Astrocyte (in vitro differentiated cells and primary cell): ENCODE results near the gene SYNRG. TPM values are rescaled to one million over a fixed set of nuclear protein-coding genes. Genes with fewer than 3 reads are reported as not detected.
A peak's percentile ranks its signal among the peaks of the same experiment; 100 is the strongest.

ENCODE experiments used
- DNase-seq: peaks from one replicate; pipeline ENCODE4 v3.0.0-alpha.2; 2010; ENCODE audit warnings: low read depth
- FAIRE-seq: peaks from 2 replicates; lab custom pipeline; 2011; peaks lifted over from hg19 to GRCh38; lab: Jason Lieb, UNC
- H2AFZ ChIP-seq: 2 replicates; pipeline ENCODE4 v1.6.0; 2012; ENCODE audit warnings: low read depth, low read length, inconsistent platforms
- H3K27ac ChIP-seq: 2 replicates; pipeline ENCODE4 v1.5.1; 2011; ENCODE audit warnings: low read depth, low read length, inconsistent platforms
- H3K27me3 ChIP-seq: 2 replicates; pipeline ENCODE4 v1.6.0; 2011; ENCODE audit warnings: low read length, inconsistent platforms; ENCODE audit not compliant: insufficient read depth
- H3K36me3 ChIP-seq: 2 replicates; pipeline ENCODE4 v1.5.1; 2011; ENCODE audit warnings: low read length, inconsistent platforms; ENCODE audit not compliant: insufficient read depth
- H3K4me1 ChIP-seq: 2 replicates; pipeline ENCODE4 v1.5.1; 2011; ENCODE audit warnings: low read length, inconsistent platforms; ENCODE audit not compliant: insufficient read depth
- H3K4me2 ChIP-seq: 2 replicates; pipeline ENCODE4 v1.6.0; 2012; ENCODE audit warnings: low read length, inconsistent platforms
- H3K4me3 ChIP-seq: 2 replicates; pipeline ENCODE4 v1.5.1; 2011; ENCODE audit warnings: low read depth, mild to moderate bottlenecking, low read length, inconsistent platforms; ENCODE audit not compliant: insufficient read depth
- H3K79me2 ChIP-seq: 2 replicates; pipeline ENCODE4 v1.6.0; 2012; ENCODE audit warnings: mild to moderate bottlenecking, low read length, inconsistent platforms; ENCODE audit not compliant: insufficient read depth
- H3K9ac ChIP-seq: 2 replicates; pipeline ENCODE4 v1.6.0; 2012; ENCODE audit warnings: mild to moderate bottlenecking, low read length, inconsistent platforms
- H3K9me3 ChIP-seq: 2 replicates; pipeline ENCODE4 v1.5.1; 2012; ENCODE audit warnings: low read depth, mild to moderate bottlenecking, low read length, inconsistent platforms; ENCODE audit not compliant: insufficient read depth
- H4K20me1 ChIP-seq: 2 replicates; pipeline ENCODE4 v1.6.0; 2012; ENCODE audit warnings: low read length, inconsistent platforms; ENCODE audit not compliant: insufficient read depth
- H3K27ac Mint-ChIP-seq: one replicate; pipeline ENCODE4 v1.8.0; 2021; ENCODE audit warnings: mild to moderate bottlenecking, mixed read lengths; ENCODE audit not compliant: unreplicated experiment
- H3K27me3 Mint-ChIP-seq: one replicate; pipeline ENCODE4 v1.8.0; 2021; ENCODE audit warnings: low read depth, mixed read lengths; ENCODE audit not compliant: unreplicated experiment
- H3K36me3 Mint-ChIP-seq: one replicate; pipeline ENCODE4 v1.8.0; 2021; ENCODE audit warnings: low read depth, mixed read lengths; ENCODE audit not compliant: unreplicated experiment
- H3K4me1 Mint-ChIP-seq: one replicate; pipeline ENCODE4 v1.8.0; 2021; ENCODE audit warnings: low read depth, mixed read lengths; ENCODE audit not compliant: unreplicated experiment
- H3K4me3 Mint-ChIP-seq: one replicate; pipeline ENCODE4 v1.8.0; 2021; ENCODE audit warnings: mild to moderate bottlenecking, moderate library complexity, mixed read lengths; ENCODE audit not compliant: unreplicated experiment
- H3K9me3 Mint-ChIP-seq: one replicate; pipeline ENCODE4 v1.8.0; 2021; ENCODE audit warnings: mild to moderate bottlenecking, mixed read lengths; ENCODE audit not compliant: unreplicated experiment
- CTCF ChIP-seq: IDR thresholded peaks from 2 replicates; pipeline ENCODE4 v1.5.1; 2011; ENCODE audit warnings: low read depth, mild to moderate bottlenecking, inconsistent platforms, low read length, moderate library complexity; ENCODE audit not compliant: insufficient read depth
- EZH2 ChIP-seq: IDR thresholded peaks from 2 replicates; pipeline ENCODE4 v1.6.1; 2012; ENCODE audit warnings: mild to moderate bottlenecking, low read length, inconsistent platforms; ENCODE audit not compliant: insufficient read depth
- total RNA-seq: library from RNA; stranded (reverse); gene quantifications from 2 replicates; pipeline ENCODE4 v1.2.1, GENCODE V29; 2021

SYNRG gene
- total RNA-seq, 1 donor from 2014 or later, result 31.3 TPM

- no peak overlapping the region for H3K27ac Mint-ChIP-seq
Measured at GRCh38 chr17:37605813-37606505, 3.3 kb downstream of the SYNRG start.

GRCh38 chr17:37605081-37605480 is 4.1 kb downstream of the SYNRG start:
- peaks cover 16% of the 10 kb centered on the region for H4K20me1 ChIP-seq
- H3K9me3 ChIP-seq, result peaks cover 5% of the 10 kb centered on the region
- no peak overlapping the region for H3K4me3 ChIP-seq
- peaks cover 9% of the 10 kb centered on the region for H3K4me1 ChIP-seq
- Mint-ChIP-seq H3K4me3 (no peak overlapping the region), H3K27ac (no peak overlapping the region), H3K36me3 (peaks cover 5% of the 10 kb centered on the region), H3K4me1 (peaks cover 6% of the 10 kb centered on the region), H3K9me3 (peaks cover 1% of the 10 kb centered on the region), H3K27me3 (no peaks in the 10 kb centered on the region)
- H3K9ac ChIP-seq, result no peak overlapping the region
- no peak for DNase-seq
- peaks cover 7% of the 10 kb centered on the region for H3K36me3 ChIP-seq
- H3K27me3 ChIP-seq, result no peaks in the 10 kb centered on the region
- H2AFZ ChIP-seq, result no peak overlapping the region
- peaks cover 77% of the 10 kb centered on the region for H3K79me2 ChIP-seq
- H3K27ac ChIP-seq, result no peak overlapping the region
- no peak overlapping the region for H3K4me2 ChIP-seq
- FAIRE-seq, result no peak
- TF ChIP-seq EZH2 (no peak), CTCF (no peak)

More at GRCh38 chr17:37605813-37606505, 3.3 kb downstream of the SYNRG start:
- TF ChIP-seq EZH2 (no peak), CTCF (no peak)
- Histone ChIP-seq H3K79me2 (peaks cover 70% of the 10 kb centered on the region), H3K36me3 (peaks cover 7% of the 10 kb centered on the region), H2AFZ (no peak overlapping the region), H4K20me1 (peaks cover 13% of the 10 kb centered on the region), H3K4me2 (no peak overlapping the region), H3K27me3 (no peaks in the 10 kb centered on the region), H3K4me1 (peaks cover 9% of the 10 kb centered on the region), H3K9ac (no peak overlapping the region), H3K27ac (no peak overlapping the region), H3K9me3 (peaks cover 5% of the 10 kb centered on the region), H3K4me3 (no peak overlapping the region)
- FAIRE-seq (no peak), DNase-seq (peak; percentile 42)
- no peak overlapping the region for H3K4me3 Mint-ChIP-seq
- H3K27me3 Mint-ChIP-seq, result no peaks in the 10 kb centered on the region
- peaks cover 1% of the 10 kb centered on the region for H3K9me3 Mint-ChIP-seq
- peaks cover 6% of the 10 kb centered on the region for H3K4me1 Mint-ChIP-seq
- peaks cover 5% of the 10 kb centered on the region for H3K36me3 Mint-ChIP-seq

- DNase-seq, result no peak
- Mint-ChIP-seq H3K4me1 (peaks cover 6% of the 10 kb centered on the region), H3K4me3 (no peak overlapping the region), H3K27me3 (no peaks in the 10 kb centered on the region), H3K36me3 (peaks cover 5% of the 10 kb centered on the region), H3K27ac (no peak overlapping the region), H3K9me3 (peaks cover 1% of the 10 kb centered on the region)
- peaks cover 7% of the 10 kb centered on the region for H3K36me3 ChIP-seq
- H3K4me1 ChIP-seq, result peaks cover 5% of the 10 kb centered on the region
- H3K79me2 ChIP-seq, result peaks cover 77% of the 10 kb centered on the region
- H2AFZ ChIP-seq, result no peak overlapping the region
- no peak overlapping the region for H3K27ac ChIP-seq
- no peak for FAIRE-seq
- peaks cover 5% of the 10 kb centered on the region for H3K9me3 ChIP-seq
- H4K20me1 ChIP-seq, result peaks cover 19% of the 10 kb centered on the region
- TF ChIP-seq EZH2, result no peak
- TF ChIP-seq CTCF, result no peak
- no peak overlapping the region for H3K9ac ChIP-seq
- H3K27me3 ChIP-seq, result no peaks in the 10 kb centered on the region
- no peak overlapping the region for H3K4me3 ChIP-seq
- H3K4me2 ChIP-seq, result no peak overlapping the region
Measured at GRCh38 chr17:37604556-37604955, 4.7 kb downstream of the SYNRG start.
